Spinal cord (tissue), 10 donors: Measurements from ENCODE around the gene SLC25A12. TPM values are rescaled to one million over a fixed set of nuclear protein-coding genes. Genes with fewer than 3 reads are reported as not detected.
"Not testable (repeated sequence)": the region's sequence is repeated elsewhere in the genome, so short reads cannot be mapped to it uniquely, and the experiment has no call there.

Experiments
- DNase-seq, 6 donors: peaks; one replicate each; pipeline versions ENCODE4 v3.0.0 to v3.0.0-alpha.2; 2013 to 2015; ENCODE audit warnings: low spot score in 6 of 6, low read depth in 4 of 6
- H3K27ac ChIP-seq: one replicate; pipeline ENCODE4 v1.5.1; 2013; ENCODE audit warnings: low read depth, low read length, control low read depth
- H3K27me3 ChIP-seq: one replicate; pipeline ENCODE4 v1.6.1; 2013; ENCODE audit warnings: low read length; ENCODE audit not compliant: control insufficient read depth, insufficient read depth
- H3K36me3 ChIP-seq: one replicate; pipeline ENCODE4 v1.6.1; 2013; ENCODE audit warnings: low read length; ENCODE audit not compliant: control insufficient read depth, insufficient read depth
- H3K4me1 ChIP-seq: one replicate; pipeline ENCODE4 v1.6.1; 2013; ENCODE audit warnings: low read length; ENCODE audit not compliant: control insufficient read depth, insufficient read depth
- H3K4me3 ChIP-seq: one replicate; pipeline ENCODE4 v1.5.1; 2013; ENCODE audit warnings: low read depth, low read length, control low read depth
- H3K9me3 ChIP-seq: one replicate; pipeline ENCODE4 v1.6.1; 2013; ENCODE audit warnings: low read length; ENCODE audit not compliant: control insufficient read depth, insufficient read depth
- WGBS: methylation state at CpG from one replicate; pipeline ENCODE4 v1.1.5; 2013; ENCODE audit warnings: missing lambda C conversion rate; ENCODE audit not compliant: insufficient coverage; 5-methylcytosine and 5-hydroxymethylcytosine counted together
- polyA plus RNA-seq, 2 donors: library from polyadenylated mRNA; unstranded; fragments of 120-200 nt; gene quantifications; one replicate each; pipeline ENCODE4 v1.2.1, GENCODE V29; 2013; ENCODE audit not compliant: insufficient read length in 2 of 2
- total RNA-seq, 2 donors: library from RNA; depleted of rRNA in 1 of 2; stranded (reverse); fragments of 120-200 nt in 1 of 2; fragments of >200 nt in 1 of 2; gene quantifications; one replicate each; pipeline versions ENCODE4 v1.2.3 to v1.2.4, GENCODE V29; 2013 to 2014
- donor health status: healthy.

The SLC25A12 gene
- total and polyA plus RNA-seq, 4 donors = 35.9 to 87.9 (median 54.5) TPM

GRCh38 chr2:171787333-171788072 is 106.5 kb downstream of the SLC25A12 start:
- H3K4me1 ChIP-seq = no peaks in the 10 kb centered on the region
- no peak for DNase-seq
- WGBS = 87% methylated on average over 6 of the region's 11 CpGs
- H3K9me3 ChIP-seq = no peaks in the 10 kb centered on the region
- H3K27ac ChIP-seq = no peak overlapping the region
- H3K4me3 ChIP-seq = no peak overlapping the region
- no peaks in the 10 kb centered on the region for H3K27me3 ChIP-seq
- peaks cover 28% of the 10 kb centered on the region for H3K36me3 ChIP-seq

- 100% methylated on average over 3 of the region's 3 CpGs for whole genome bisulfite sequencing
- Histone ChIP-seq H3K27me3 (no peaks in the 10 kb centered on the region), H3K4me1 (no peaks in the 10 kb centered on the region), H3K4me3 (no peak overlapping the region), H3K9me3 (no peaks in the 10 kb centered on the region), H3K36me3 (peaks cover 28% of the 10 kb centered on the region), H3K27ac (no peak overlapping the region)
- DNase-seq = no peak
These were observed 108.6 kb downstream of the SLC25A12 start for GRCh38 chr2:171785450-171785849.

GRCh38 chr2:171778515-171778914 is 115.5 kb downstream of the SLC25A12 start:
- H3K27ac ChIP-seq = no peak overlapping the region
- 100% methylated on average over 1 of the region's 3 CpGs for WGBS
- H3K36me3 ChIP-seq = no peaks in the 10 kb centered on the region
- H3K27me3 ChIP-seq = no peaks in the 10 kb centered on the region
- H3K4me1 ChIP-seq = no peaks in the 10 kb centered on the region
- no peak for DNase-seq
- H3K4me3 ChIP-seq = no peak overlapping the region
- peaks cover 4% of the 10 kb centered on the region for H3K9me3 ChIP-seq

GRCh38 chr2:171774581-171774980 is 119.5 kb downstream of the SLC25A12 start:
- not testable (repeated sequence) for H3K4me3 ChIP-seq, H3K9me3 ChIP-seq, H3K36me3 ChIP-seq, H3K27me3 ChIP-seq, DNase-seq, H3K4me1 ChIP-seq, H3K27ac ChIP-seq
- 100% methylated on average over 5 of the region's 35 CpGs for WGBS

GRCh38 chr2:171772373-171772772 is 121.7 kb downstream of the SLC25A12 start:
- Histone ChIP-seq H3K9me3 (no peaks in the 10 kb centered on the region), H3K27ac (no peak overlapping the region), H3K27me3 (no peaks in the 10 kb centered on the region), H3K36me3 (no peaks in the 10 kb centered on the region), H3K4me1 (no peaks in the 10 kb centered on the region), H3K4me3 (no peak overlapping the region)
- no peak for DNase-seq
- no CpG with 5 or more reads among the region's 5 CpGs for WGBS

GRCh38 chr2:171771463-171771862 is 122.6 kb downstream of the SLC25A12 start:
- Histone ChIP-seq H3K36me3 (no peaks in the 10 kb centered on the region), H3K9me3 (no peaks in the 10 kb centered on the region), H3K27ac (no peak overlapping the region), H3K4me3 (no peak overlapping the region), H3K27me3 (no peaks in the 10 kb centered on the region), H3K4me1 (no peaks in the 10 kb centered on the region)
- no peak for DNase-seq

GRCh38 chr2:171763602-171764001 is 130.4 kb downstream of the SLC25A12 start:
- Histone ChIP-seq H3K4me3 (no peak overlapping the region), H3K36me3 (peaks cover 10% of the 10 kb centered on the region), H3K9me3 (no peaks in the 10 kb centered on the region), H3K4me1 (no peaks in the 10 kb centered on the region), H3K27me3 (no peaks in the 10 kb centered on the region), H3K27ac (no peak overlapping the region)
- WGBS = 88% methylated on average over 2 of the region's 3 CpGs
- DNase-seq = no peak

GRCh38 chr2:171762879-171763573 is 131.0 kb downstream of the SLC25A12 start:
- no peaks in the 10 kb centered on the region for H3K4me1 ChIP-seq
- H3K27ac ChIP-seq = no peak overlapping the region
- no peak overlapping the region for H3K4me3 ChIP-seq
- no peaks in the 10 kb centered on the region for H3K9me3 ChIP-seq
- peaks cover 10% of the 10 kb centered on the region for H3K36me3 ChIP-seq
- WGBS = 33% methylated on average over 1 of the region's 2 CpGs
- DNase-seq = no peak
- H3K27me3 ChIP-seq = no peaks in the 10 kb centered on the region

- H3K36me3 ChIP-seq = peaks cover 10% of the 10 kb centered on the region
- H3K27ac ChIP-seq, DNase-seq, H3K4me3 ChIP-seq, H3K27me3 ChIP-seq, H3K9me3 ChIP-seq, H3K4me1 ChIP-seq: not testable (repeated sequence)
- WGBS = 95% methylated on average over 4 of the region's 4 CpGs
These were observed 132.9 kb downstream of the SLC25A12 start for GRCh38 chr2:171761176-171761575.

GRCh38 chr2:171758762-171759161 is 135.3 kb downstream of the SLC25A12 start:
- DNase-seq, H3K4me1 ChIP-seq, H3K27ac ChIP-seq, H3K4me3 ChIP-seq, H3K27me3 ChIP-seq, H3K9me3 ChIP-seq: not testable (repeated sequence)
- 100% methylated on average over 1 of the region's 1 CpG for WGBS
- peaks cover 10% of the 10 kb centered on the region for H3K36me3 ChIP-seq
